Measurements from ENCODE around the gene SRM. TPM values are rescaled to one million over a fixed set of nuclear protein-coding genes. Genes with fewer than 3 reads are reported as not detected.
"Not testable (repeated sequence)": the region's sequence is repeated elsewhere in the genome, so short reads cannot be mapped to it uniquely, and the experiment has no call there.

SRM gene
- total RNA-seq, 4 donors from 2014 or later, result 66.2 to 210 (median 87.4) TPM

DNA sequence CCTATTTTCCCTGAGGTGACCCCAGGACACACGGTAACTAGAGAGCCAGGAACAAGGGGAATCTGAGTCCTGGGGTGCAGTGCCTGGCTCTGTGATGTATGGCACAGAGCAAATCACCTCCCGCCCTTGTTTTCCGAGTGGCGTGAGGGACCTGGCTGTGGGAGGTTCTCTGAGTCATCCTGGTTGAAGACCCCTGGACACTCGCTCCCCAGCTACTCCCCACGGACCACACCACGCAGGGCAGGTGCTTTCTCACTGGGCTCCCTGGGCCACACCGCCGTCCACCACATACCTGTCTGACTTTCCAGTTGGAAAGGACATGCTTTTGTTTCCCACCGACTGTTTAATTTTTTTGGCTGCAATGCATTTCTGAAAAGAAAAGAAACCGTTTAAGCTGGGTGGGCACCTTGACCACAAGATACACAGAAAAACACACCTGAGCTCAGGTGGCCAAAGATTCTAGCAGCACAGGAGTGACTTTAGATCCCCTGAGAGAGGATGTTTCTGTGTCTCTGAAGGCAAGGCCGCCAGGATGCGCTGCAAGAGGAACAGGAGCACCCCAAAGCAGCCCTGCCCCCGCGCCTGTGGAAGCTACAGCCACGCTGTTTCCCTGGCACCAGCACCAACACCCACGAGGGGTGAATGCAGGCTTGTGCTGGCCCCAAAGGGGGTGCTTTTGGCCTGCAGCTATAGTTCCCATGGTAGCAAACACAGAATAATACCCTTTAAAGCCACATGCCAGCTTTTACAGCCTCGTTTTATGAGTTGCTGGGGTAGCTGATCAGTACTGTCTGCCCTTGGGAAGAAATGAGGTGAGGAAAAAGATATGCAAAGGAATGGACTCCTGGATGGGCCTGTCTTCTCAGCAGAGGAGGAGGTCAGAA lies 8.1 kb upstream of the SRM start:
- DNase-seq (ENCODE audit: low spot score in 2 of 2), result no peak
- Histone ChIP-seq H3K27ac (peak overlapping the region in 3 of 4 donors; percentile 60 to 77 (median 70)), H3K27me3 (no peaks in the 10 kb centered on the region), H3K4me1 (peaks cover 0 to 31% (median 6%) of the 10 kb centered on the region in 4 donors), H3K9me3 (no peaks in the 10 kb centered on the region), H3K4me3 (no peak overlapping the region), H3K36me3 (peaks cover 0 to 96% (median 14%) of the 10 kb centered on the region in 3 donors)
- WGBS, 2 donors, result 73 to 82% methylated on average over 18 of the region's 18 CpGs
- TF ChIP-seq, protein P1, sequence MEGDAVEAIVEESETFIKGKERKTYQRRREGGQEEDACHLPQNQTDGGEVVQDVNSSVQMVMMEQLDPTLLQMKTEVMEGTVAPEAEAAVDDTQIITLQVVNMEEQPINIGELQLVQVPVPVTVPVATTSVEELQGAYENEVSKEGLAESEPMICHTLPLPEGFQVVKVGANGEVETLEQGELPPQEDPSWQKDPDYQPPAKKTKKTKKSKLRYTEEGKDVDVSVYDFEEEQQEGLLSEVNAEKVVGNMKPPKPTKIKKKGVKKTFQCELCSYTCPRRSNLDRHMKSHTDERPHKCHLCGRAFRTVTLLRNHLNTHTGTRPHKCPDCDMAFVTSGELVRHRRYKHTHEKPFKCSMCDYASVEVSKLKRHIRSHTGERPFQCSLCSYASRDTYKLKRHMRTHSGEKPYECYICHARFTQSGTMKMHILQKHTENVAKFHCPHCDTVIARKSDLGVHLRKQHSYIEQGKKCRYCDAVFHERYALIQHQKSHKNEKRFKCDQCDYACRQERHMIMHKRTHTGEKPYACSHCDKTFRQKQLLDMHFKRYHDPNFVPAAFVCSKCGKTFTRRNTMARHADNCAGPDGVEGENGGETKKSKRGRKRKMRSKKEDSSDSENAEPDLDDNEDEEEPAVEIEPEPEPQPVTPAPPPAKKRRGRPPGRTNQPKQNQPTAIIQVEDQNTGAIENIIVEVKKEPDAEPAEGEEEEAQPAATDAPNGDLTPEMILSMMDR (IDR thresholded peaks at IDR 0.05), result no peak
- TF ChIP-seq POLR2A (IDR thresholded peaks at IDR 0.05) (no peak), EP300 (IDR thresholded peaks at IDR 0.05) (no peak)

- Histone ChIP-seq H3K9me3 (no peaks in the 10 kb centered on the region), H3K27ac (no peak overlapping the region), H3K4me3 (no peak overlapping the region), H3K4me1 (peaks cover 0 to 51% (median 18%) of the 10 kb centered on the region in 4 donors), H3K36me3 (peaks cover 0 to 75% (median 14%) of the 10 kb centered on the region in 3 donors), H3K27me3 (no peaks in the 10 kb centered on the region)
- TF ChIP-seq, protein P1 (IDR thresholded peaks at IDR 0.05), result no peak
- TF ChIP-seq EP300 (IDR thresholded peaks at IDR 0.05), result no peak
- no peak for TF ChIP-seq POLR2A (IDR thresholded peaks at IDR 0.05)
- WGBS, 2 donors, result 100% methylated on average over 1 of the region's 1 CpG
- no peak for DNase-seq (ENCODE audit: low spot score in 2 of 2)
Measured at GRCh38 chr1:11065796-11066195, 6.0 kb upstream of the SRM start.

- no peak for TF ChIP-seq EP300 (IDR thresholded peaks at IDR 0.05)
- TF ChIP-seq, protein P1 (IDR thresholded peaks at IDR 0.05), result no peak
- TF ChIP-seq POLR2A (IDR thresholded peaks at IDR 0.05), result no peak
- Histone ChIP-seq H3K27me3 (no peaks in the 10 kb centered on the region), H3K4me1 (peaks cover 0 to 53% (median 21%) of the 10 kb centered on the region in 4 donors), H3K36me3 (peaks cover 0 to 66% (median 14%) of the 10 kb centered on the region in 3 donors), H3K9me3 (no peaks in the 10 kb centered on the region), H3K4me3 (no peak overlapping the region), H3K27ac (no peak overlapping the region)
- DNase-seq (ENCODE audit: low spot score in 2 of 2), result no peak
- WGBS, 2 donors, result 95 to 97% methylated on average over 3 of the region's 3 CpGs
Measured at GRCh38 chr1:11064942-11065341, 5.1 kb upstream of the SRM start.

- not testable (repeated sequence) for DNase-seq (ENCODE audit: low spot score in 2 of 2); H3K4me3 ChIP-seq; H3K27me3 ChIP-seq; H3K9me3 ChIP-seq
- TF ChIP-seq, protein P1 (IDR thresholded peaks at IDR 0.05), result peak in 1 of 5 experiments; percentile 19
- WGBS, 2 donors, result 71 to 76% methylated on average over 13 to 18 of the region's 18 CpGs
- H3K27ac ChIP-seq, result peak overlapping the region in 2 of 4 donors; percentile 56 to 78
- H3K36me3 ChIP-seq, result peaks cover 0 to 57% (median 8%) of the 10 kb centered on the region in 3 donors
- H3K4me1 ChIP-seq, result peaks cover 0 to 49% (median 20%) of the 10 kb centered on the region in 4 donors
Measured at GRCh38 chr1:11063937-11064537, 4.2 kb upstream of the SRM start.

DNA sequence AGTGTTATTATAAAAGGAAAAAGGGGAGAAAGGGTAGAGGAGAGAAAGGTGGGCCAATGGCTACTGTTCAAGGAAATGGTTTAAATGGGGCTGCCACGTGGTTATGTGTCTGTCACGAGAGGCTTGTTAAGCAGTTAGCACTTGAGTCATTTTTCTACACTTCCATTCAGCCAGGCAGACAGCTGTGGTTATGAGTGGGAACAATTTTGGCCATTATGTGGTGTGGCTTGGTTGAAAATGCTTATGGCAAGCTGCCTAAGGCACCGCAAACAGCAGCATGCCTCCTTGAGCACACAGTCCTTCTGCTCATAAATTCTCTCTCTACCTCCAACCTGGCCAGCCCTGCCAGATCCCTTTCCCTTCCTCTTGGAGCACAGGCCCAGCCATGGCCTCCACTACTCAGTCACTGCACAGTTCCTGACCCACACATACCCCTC lies 3.2 kb upstream of the SRM start:
- 24 to 40% methylated on average over 3 of the region's 3 CpGs for WGBS, 2 donors
- Histone ChIP-seq H3K27ac (peak overlapping the region in 2 of 4 donors; percentile 78 to 83), H3K4me1 (peaks cover 0 to 46% (median 25%) of the 10 kb centered on the region in 4 donors), H3K4me3 (no peak overlapping the region), H3K27me3 (no peaks in the 10 kb centered on the region), H3K9me3 (no peaks in the 10 kb centered on the region), H3K36me3 (peaks cover 0 to 49% (median under 1%) of the 10 kb centered on the region in 3 donors)
- TF ChIP-seq, protein P1 (IDR thresholded peaks at IDR 0.05), result no peak
- no peak for TF ChIP-seq POLR2A (IDR thresholded peaks at IDR 0.05)
- no peak for TF ChIP-seq EP300 (IDR thresholded peaks at IDR 0.05)
- no peak for DNase-seq (ENCODE audit: low spot score in 2 of 2)

Measured in tibial nerve (tissue), 4 donors.